Lower leg skin (tissue), 3 donors: ENCODE results near the gene RBPJL.

Source experiments
- CTCF ChIP-seq, 3 donors: fragments of 450-650 bp; IDR thresholded peaks; one replicate each; pipeline ENCODE4 v1.5.1; 2016; ENCODE audit warnings: antibody characterized with exemption in 3 of 3, mild to moderate bottlenecking in 3 of 3, moderate library complexity in 2 of 3
- POLR2A ChIP-seq, 2 donors: fragments of 450-650 bp; IDR thresholded peaks; one replicate each; pipeline ENCODE4 v1.6.1; 2016 to 2017; ENCODE audit warnings: antibody characterized with exemption in 2 of 2, mild to moderate bottlenecking in 1 of 2, moderate library complexity in 1 of 2

GRCh38 chr20:45342855-45343531, 36.4 kb downstream of the RBPJL start:
- TF ChIP-seq CTCF (IDR thresholded peaks at IDR 0.05) (no peak), POLR2A (IDR thresholded peaks at IDR 0.05) (no peak)
